ENCODE measurements around the gene ICAM4.

The ICAM4 gene

DNA sequence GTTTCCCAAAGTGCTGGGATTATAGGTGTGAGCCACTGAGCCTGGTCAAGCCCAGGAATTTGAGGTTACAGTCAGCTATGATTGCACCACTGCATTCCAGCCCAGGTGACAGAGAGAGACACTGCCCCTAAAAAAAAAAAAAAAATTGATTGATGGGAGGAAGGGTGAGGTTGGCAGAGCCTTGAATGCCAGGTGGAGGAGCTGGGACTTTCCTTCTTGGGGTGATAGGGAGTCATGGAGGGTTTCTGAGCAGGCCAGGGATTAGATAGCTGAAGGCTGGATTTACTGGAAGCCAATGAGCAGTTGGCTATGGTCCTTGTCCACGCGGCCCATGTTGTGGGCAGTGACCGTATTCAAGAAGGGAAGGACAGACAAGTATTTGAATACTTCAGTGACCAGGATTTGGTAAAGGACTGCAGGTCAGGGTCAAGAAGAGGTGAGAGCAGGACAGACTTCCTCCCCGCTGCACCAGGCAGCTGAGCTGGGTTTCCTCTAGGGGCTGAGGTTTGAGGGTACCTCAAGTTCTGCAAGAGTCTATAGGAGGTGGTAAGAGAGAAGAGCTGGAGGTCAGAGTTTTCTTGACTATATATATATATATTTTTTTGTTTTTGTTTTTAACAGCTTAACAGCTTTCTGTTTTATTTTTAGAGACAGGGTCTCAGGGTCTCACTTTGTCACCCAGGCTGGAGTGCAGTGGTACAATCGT is 6.9 kb upstream of the ICAM4 start:
- TF ChIP-seq, protein P1, sequence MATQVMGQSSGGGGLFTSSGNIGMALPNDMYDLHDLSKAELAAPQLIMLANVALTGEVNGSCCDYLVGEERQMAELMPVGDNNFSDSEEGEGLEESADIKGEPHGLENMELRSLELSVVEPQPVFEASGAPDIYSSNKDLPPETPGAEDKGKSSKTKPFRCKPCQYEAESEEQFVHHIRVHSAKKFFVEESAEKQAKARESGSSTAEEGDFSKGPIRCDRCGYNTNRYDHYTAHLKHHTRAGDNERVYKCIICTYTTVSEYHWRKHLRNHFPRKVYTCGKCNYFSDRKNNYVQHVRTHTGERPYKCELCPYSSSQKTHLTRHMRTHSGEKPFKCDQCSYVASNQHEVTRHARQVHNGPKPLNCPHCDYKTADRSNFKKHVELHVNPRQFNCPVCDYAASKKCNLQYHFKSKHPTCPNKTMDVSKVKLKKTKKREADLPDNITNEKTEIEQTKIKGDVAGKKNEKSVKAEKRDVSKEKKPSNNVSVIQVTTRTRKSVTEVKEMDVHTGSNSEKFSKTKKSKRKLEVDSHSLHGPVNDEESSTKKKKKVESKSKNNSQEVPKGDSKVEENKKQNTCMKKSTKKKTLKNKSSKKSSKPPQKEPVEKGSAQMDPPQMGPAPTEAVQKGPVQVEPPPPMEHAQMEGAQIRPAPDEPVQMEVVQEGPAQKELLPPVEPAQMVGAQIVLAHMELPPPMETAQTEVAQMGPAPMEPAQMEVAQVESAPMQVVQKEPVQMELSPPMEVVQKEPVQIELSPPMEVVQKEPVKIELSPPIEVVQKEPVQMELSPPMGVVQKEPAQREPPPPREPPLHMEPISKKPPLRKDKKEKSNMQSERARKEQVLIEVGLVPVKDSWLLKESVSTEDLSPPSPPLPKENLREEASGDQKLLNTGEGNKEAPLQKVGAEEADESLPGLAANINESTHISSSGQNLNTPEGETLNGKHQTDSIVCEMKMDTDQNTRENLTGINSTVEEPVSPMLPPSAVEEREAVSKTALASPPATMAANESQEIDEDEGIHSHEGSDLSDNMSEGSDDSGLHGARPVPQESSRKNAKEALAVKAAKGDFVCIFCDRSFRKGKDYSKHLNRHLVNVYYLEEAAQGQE (IDR thresholded peaks at IDR 0.05; ENCODE audit: insufficient read depth in 1 of 2, low read depth in 2 of 2, low read length in 2 of 2) = no peak
- no peak for TF ChIP-seq POLR2AphosphoS5 (IDR thresholded peaks at IDR 0.05; ENCODE audit: low read depth, low read length)
- no peak for TF ChIP-seq SIN3A (IDR thresholded peaks at IDR 0.05; ENCODE audit: borderline replicate concordance, insufficient read depth, low read length)
- no peak for TF ChIP-seq TAF1 (IDR thresholded peaks at IDR 0.05; ENCODE audit: borderline replicate concordance, insufficient read depth, low read length)
- no peak for TF ChIP-seq FOXP2 (optimal IDR thresholded peaks at IDR 0.05; ENCODE audit: borderline replicate concordance, extremely low read depth, extremely low read length, insufficient read depth)

GRCh38 chr19:10283301-10284064 is 3.3 kb upstream of the ICAM4 start:
- no peak for TF ChIP-seq POLR2AphosphoS5 (IDR thresholded peaks at IDR 0.05; ENCODE audit: low read depth, low read length)

- TF ChIP-seq FOXP2 (optimal IDR thresholded peaks at IDR 0.05; ENCODE audit: borderline replicate concordance, extremely low read depth, extremely low read length, insufficient read depth) = no peak
Observed at GRCh38 chr19:10284065-10284959, 2.4 kb upstream of the ICAM4 start.

DNA sequence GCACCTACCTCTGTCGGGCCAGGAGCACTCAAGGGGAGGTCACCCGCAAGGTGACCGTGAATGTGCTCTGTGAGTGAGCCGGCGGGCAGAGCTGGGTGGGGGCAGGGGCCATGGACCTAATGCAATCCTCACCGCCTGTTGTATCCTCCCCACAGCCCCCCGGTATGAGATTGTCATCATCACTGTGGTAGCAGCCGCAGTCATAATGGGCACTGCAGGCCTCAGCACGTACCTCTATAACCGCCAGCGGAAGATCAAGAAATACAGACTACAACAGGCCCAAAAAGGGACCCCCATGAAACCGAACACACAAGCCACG is 1.8 kb upstream of the ICAM4 start:
- TF ChIP-seq, protein P1 (IDR thresholded peaks at IDR 0.05; ENCODE audit: insufficient read depth in 1 of 2, low read depth in 2 of 2, low read length in 2 of 2) = no peak
- TF ChIP-seq POLR2AphosphoS5 (IDR thresholded peaks at IDR 0.05; ENCODE audit: low read depth, low read length) (no peak), FOXP2 (optimal IDR thresholded peaks at IDR 0.05; ENCODE audit: borderline replicate concordance, extremely low read depth, extremely low read length, insufficient read depth) (no peak), SIN3A (IDR thresholded peaks at IDR 0.05; ENCODE audit: borderline replicate concordance, insufficient read depth, low read length) (no peak), TAF1 (IDR thresholded peaks at IDR 0.05; ENCODE audit: borderline replicate concordance, insufficient read depth, low read length) (no peak)

DNA sequence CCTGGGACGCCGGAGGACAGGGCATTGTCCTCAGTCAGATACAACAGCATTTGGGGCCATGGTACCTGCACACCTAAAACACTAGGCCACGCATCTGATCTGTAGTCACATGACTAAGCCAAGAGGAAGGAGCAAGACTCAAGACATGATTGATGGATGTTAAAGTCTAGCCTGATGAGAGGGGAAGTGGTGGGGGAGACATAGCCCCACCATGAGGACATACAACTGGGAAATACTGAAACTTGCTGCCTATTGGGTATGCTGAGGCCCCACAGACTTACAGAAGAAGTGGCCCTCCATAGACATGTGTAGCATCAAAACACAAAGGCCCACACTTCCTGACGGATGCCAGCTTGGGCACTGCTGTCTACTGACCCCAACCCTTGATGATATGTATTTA is 1.4 kb upstream of the ICAM4 start:
- no peak for TF ChIP-seq FOXP2 (optimal IDR thresholded peaks at IDR 0.05; ENCODE audit: borderline replicate concordance, extremely low read depth, extremely low read length, insufficient read depth)
- TF ChIP-seq TAF1 (IDR thresholded peaks at IDR 0.05; ENCODE audit: borderline replicate concordance, insufficient read depth, low read length) = no peak
- TF ChIP-seq, protein P1 (IDR thresholded peaks at IDR 0.05; ENCODE audit: insufficient read depth in 1 of 2, low read depth in 2 of 2, low read length in 2 of 2) = no peak
- no peak for TF ChIP-seq POLR2AphosphoS5 (IDR thresholded peaks at IDR 0.05; ENCODE audit: low read depth, low read length)
- no peak for TF ChIP-seq SIN3A (IDR thresholded peaks at IDR 0.05; ENCODE audit: borderline replicate concordance, insufficient read depth, low read length)
